Hepatocyte (in vitro differentiated cells): ENCODE results near the gene GGNBP2.

Experiments
- EZH2 ChIP-seq: fragments of 200-600 bp; sonication (generic); IDR thresholded peaks from 2 replicates; pipeline ENCODE4 v1.6.1; 2016; ENCODE audit warnings: antibody characterized with exemption, mild to moderate bottlenecking, borderline replicate concordance
- EZH2phosphoT487 ChIP-seq: fragments of 200-600 bp; sonication (generic); IDR thresholded peaks from one replicate; pipeline ENCODE4 v1.6.1; 2018; ENCODE audit warnings: antibody characterized with exemption, mild to moderate bottlenecking, low read depth, moderate library complexity; ENCODE audit not compliant: unreplicated experiment, severe bottlenecking
- TF ChIP-seq, protein P1 (sequence below): fragments of 200-600 bp; sonication (generic); IDR thresholded peaks from 2 replicates; pipeline ENCODE4 v1.5.1; 2016; ENCODE audit warnings: antibody characterized with exemption, mild to moderate bottlenecking; ENCODE audit not compliant: poor library complexity

- no peak for TF ChIP-seq EZH2phosphoT487
- TF ChIP-seq, protein P1, sequence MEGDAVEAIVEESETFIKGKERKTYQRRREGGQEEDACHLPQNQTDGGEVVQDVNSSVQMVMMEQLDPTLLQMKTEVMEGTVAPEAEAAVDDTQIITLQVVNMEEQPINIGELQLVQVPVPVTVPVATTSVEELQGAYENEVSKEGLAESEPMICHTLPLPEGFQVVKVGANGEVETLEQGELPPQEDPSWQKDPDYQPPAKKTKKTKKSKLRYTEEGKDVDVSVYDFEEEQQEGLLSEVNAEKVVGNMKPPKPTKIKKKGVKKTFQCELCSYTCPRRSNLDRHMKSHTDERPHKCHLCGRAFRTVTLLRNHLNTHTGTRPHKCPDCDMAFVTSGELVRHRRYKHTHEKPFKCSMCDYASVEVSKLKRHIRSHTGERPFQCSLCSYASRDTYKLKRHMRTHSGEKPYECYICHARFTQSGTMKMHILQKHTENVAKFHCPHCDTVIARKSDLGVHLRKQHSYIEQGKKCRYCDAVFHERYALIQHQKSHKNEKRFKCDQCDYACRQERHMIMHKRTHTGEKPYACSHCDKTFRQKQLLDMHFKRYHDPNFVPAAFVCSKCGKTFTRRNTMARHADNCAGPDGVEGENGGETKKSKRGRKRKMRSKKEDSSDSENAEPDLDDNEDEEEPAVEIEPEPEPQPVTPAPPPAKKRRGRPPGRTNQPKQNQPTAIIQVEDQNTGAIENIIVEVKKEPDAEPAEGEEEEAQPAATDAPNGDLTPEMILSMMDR, result no peak
- TF ChIP-seq EZH2, result no peak
Observed at GRCh38 chr17:36545077-36545464, 352 bp downstream of the GGNBP2 start.
